MCF 10A (cell line): ENCODE results near the gene COMTD1. TPM values are rescaled to one million over a fixed set of nuclear protein-coding genes. Genes with fewer than 3 reads are reported as not detected.

ENCODE experiments used
- BruUV-seq: library from RNA; stranded (reverse); fragments of 400-500 nt; replicated peaks from 2 replicates; lab custom pipeline; 2021; lab: Mats Ljungman, UMichigan
- CTCF ChIA-PET: fragments of 300-600 bp; sonication (Branson Sonifier 250); formaldehyde crosslinking; extraction: SDS; loops from one replicate; lab custom pipeline; 2021; ENCODE audit warnings: antibody characterized with exemption, inconsistent platforms; lab: Yijun Ruan, JAX
- POLR2A ChIA-PET: fragments of 300-600, 350-650 bp; sonication (Branson Sonifier 250); formaldehyde crosslinking; extraction: SDS; loops from one replicate; lab custom pipeline; 2020; ENCODE audit warnings: antibody characterized with exemption, inconsistent platforms; lab: Yijun Ruan, JAX
- DNase-seq: peaks from one replicate; pipeline ENCODE4 v3.0.0-alpha.2; 2018; ENCODE audit not compliant: unreplicated experiment
- H3K27ac Mint-ChIP-seq: one replicate; pipeline ENCODE4 v1.8.0; 2022; ENCODE audit warnings: mild to moderate bottlenecking, low read depth, mixed read lengths; ENCODE audit not compliant: unreplicated experiment
- H3K27me3 Mint-ChIP-seq: one replicate; pipeline ENCODE4 v1.8.0; 2022; ENCODE audit warnings: mixed read lengths; ENCODE audit not compliant: insufficient read depth, unreplicated experiment
- H3K36me3 Mint-ChIP-seq: one replicate; pipeline ENCODE4 v1.8.0; 2022; ENCODE audit warnings: mild to moderate bottlenecking, moderate library complexity, mixed read lengths; ENCODE audit not compliant: insufficient read depth, unreplicated experiment
- H3K4me1 Mint-ChIP-seq: one replicate; pipeline ENCODE4 v1.8.0; 2022; ENCODE audit warnings: mixed read lengths; ENCODE audit not compliant: insufficient read depth, unreplicated experiment
- H3K4me3 Mint-ChIP-seq: one replicate; pipeline ENCODE4 v1.8.0; 2022; ENCODE audit warnings: mild to moderate bottlenecking, moderate library complexity, mixed read lengths; ENCODE audit not compliant: unreplicated experiment
- H3K9me3 Mint-ChIP-seq: one replicate; pipeline ENCODE4 v1.8.0; 2022; ENCODE audit warnings: mixed read lengths; ENCODE audit not compliant: unreplicated experiment
- CTCF ChIP-seq: fragments of 200-600 bp; IDR thresholded peaks from one replicate; pipeline ENCODE4 v1.8.0; 2022; ENCODE audit warnings: antibody characterized with exemption, mild to moderate bottlenecking; ENCODE audit not compliant: unreplicated experiment
- intact Hi-C: fragments of 100-400 bp; cut with micrococcal nuclease; formaldehyde crosslinking; loops from 2 replicates; pipeline ENCODE4 v1.14.1; 2022
- total RNA-seq: library from RNA; stranded (reverse); gene quantifications from 2 replicates; pipeline ENCODE4 v1.2.3, GENCODE V29; 2022

COMTD1 gene
- total RNA-seq, 1 experiment from 2014 or later = 34.3 TPM

- intact Hi-C loops = no loop called here
- ChIA-PET POLR2A (interaction anchor here (4.3 kb wide), 1 partner anchor 42 kb away, joined by 40 read pairs; no protein-coding TSS in a partner anchor), CTCF (no interaction called here)
- peak; percentile 64 for DNase-seq
- H3K27ac Mint-ChIP-seq = peak overlapping the region; percentile 77
- H3K36me3 Mint-ChIP-seq = no peaks in the 10 kb centered on the region
- H3K4me1 Mint-ChIP-seq = peaks cover 20% of the 10 kb centered on the region
- no TSS peak for BruUV-seq
- no peaks in the 10 kb centered on the region for H3K27me3 Mint-ChIP-seq
- H3K9me3 Mint-ChIP-seq = no peaks in the 10 kb centered on the region
- no peak for TF ChIP-seq CTCF
- no peak overlapping the region for H3K4me3 Mint-ChIP-seq
These were observed 17.8 kb upstream of the COMTD1 start for GRCh38 chr10:75253281-75254220.

DNA sequence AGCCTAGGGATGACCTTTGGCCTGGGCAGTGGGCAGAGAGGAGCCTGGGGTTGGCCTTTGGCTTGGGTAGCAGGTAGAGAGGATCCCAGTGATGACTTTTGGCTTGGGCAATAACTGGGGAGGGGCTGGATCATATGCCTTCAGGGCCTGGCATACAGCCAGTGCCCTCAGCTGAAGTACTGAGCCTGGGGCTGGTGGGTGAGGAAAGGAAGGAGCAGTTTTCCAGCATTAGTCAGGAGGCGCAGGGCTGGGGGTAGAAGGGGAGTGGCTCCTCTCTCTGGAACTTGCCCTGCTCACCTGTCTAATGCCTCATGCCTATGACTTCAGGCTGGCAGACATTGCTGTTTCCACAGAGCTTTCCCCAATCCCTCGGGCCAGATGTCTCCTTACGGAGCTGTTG is 15.2 kb upstream of the COMTD1 start:
- CTCF ChIA-PET = interaction anchor here (0.6 to 1.0 kb wide), 3 partner anchors 15 to 972 kb away, joined by 3 read pairs; partner anchors contain the start of gene COMTD1
- intact Hi-C loops = no loop called here
- H3K9me3 Mint-ChIP-seq = no peaks in the 10 kb centered on the region
- H3K27me3 Mint-ChIP-seq = no peaks in the 10 kb centered on the region
- DNase-seq = peak; percentile 92
- H3K36me3 Mint-ChIP-seq = no peaks in the 10 kb centered on the region
- H3K4me3 Mint-ChIP-seq = peak overlapping the region; percentile 40
- POLR2A ChIA-PET = interaction anchor here (0.5 to 4.3 kb wide), 9 partner anchors 12 to 1910 kb away, joined by 3 to 40 read pairs (median 3); no protein-coding TSS in a partner anchor
- BruUV-seq = no TSS peak
- peaks cover 25% of the 10 kb centered on the region for H3K4me1 Mint-ChIP-seq
- peak overlapping the region; percentile 91 for H3K27ac Mint-ChIP-seq
- TF ChIP-seq CTCF = no peak

DNA sequence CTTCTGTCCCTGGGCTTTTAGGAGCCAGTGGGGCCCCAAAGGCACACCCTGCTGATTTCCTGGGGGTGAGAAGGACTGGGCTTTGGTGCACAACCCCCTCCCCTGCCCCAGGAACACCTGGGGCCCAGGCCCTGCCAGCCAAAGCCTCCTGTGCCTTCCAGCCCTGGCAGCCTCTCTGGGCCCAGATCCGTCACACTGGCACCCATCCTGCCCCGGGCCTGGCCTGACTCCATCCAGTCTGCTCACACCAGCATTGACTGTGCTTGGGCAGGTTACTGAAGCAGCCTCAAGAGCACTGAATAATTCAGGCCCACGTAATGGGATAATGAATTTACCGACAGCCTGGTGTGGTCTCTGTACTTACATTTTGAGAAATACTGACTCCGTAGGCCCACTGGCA is 12.0 kb upstream of the COMTD1 start:
- ChIA-PET POLR2A (interaction anchor here (0.6 to 2.9 kb wide), 6 partner anchors 13 to 475 kb away, joined by 3 to 8 read pairs (median 3); partner anchors contain the start of gene ZNF503), CTCF (interaction anchor here (1.6 to 2.0 kb wide), 2 partner anchors 10 to 11 kb away, joined by 7 to 8 read pairs; no protein-coding TSS in a partner anchor)
- no peak for TF ChIP-seq CTCF
- Mint-ChIP-seq H3K9me3 (no peaks in the 10 kb centered on the region), H3K27ac (no peak overlapping the region), H3K4me1 (peaks cover 35% of the 10 kb centered on the region), H3K27me3 (no peaks in the 10 kb centered on the region), H3K4me3 (no peak overlapping the region), H3K36me3 (no peaks in the 10 kb centered on the region)
- BruUV-seq = no TSS peak
- intact Hi-C loops = no loop called here
- no peak for DNase-seq

GRCh38 chr10:75246506-75246905 is 10.7 kb upstream of the COMTD1 start:
- H3K27me3 Mint-ChIP-seq = no peaks in the 10 kb centered on the region
- ChIA-PET POLR2A (interaction anchor here (0.6 to 2.9 kb wide), 7 partner anchors 9 to 154 kb away, joined by 3 to 8 read pairs (median 5); no protein-coding TSS in a partner anchor), CTCF (interaction anchor here (0.6 to 2.0 kb wide), 9 partner anchors 8 to 1004 kb away, joined by 3 to 8 read pairs (median 4); no protein-coding TSS in a partner anchor)
- H3K27ac Mint-ChIP-seq = no peak overlapping the region
- DNase-seq = no peak
- no peak overlapping the region for H3K4me3 Mint-ChIP-seq
- peaks cover 31% of the 10 kb centered on the region for H3K4me1 Mint-ChIP-seq
- no peaks in the 10 kb centered on the region for H3K9me3 Mint-ChIP-seq
- H3K36me3 Mint-ChIP-seq = no peaks in the 10 kb centered on the region
- intact Hi-C loops = no loop called here
- no TSS peak for BruUV-seq
- TF ChIP-seq CTCF = no peak
